ENCODE results near the gene MNT.
"Not testable (repeated sequence)": the region's sequence is repeated elsewhere in the genome, so short reads cannot be mapped to it uniquely, and the experiment has no call there.

MNT gene, protein sequence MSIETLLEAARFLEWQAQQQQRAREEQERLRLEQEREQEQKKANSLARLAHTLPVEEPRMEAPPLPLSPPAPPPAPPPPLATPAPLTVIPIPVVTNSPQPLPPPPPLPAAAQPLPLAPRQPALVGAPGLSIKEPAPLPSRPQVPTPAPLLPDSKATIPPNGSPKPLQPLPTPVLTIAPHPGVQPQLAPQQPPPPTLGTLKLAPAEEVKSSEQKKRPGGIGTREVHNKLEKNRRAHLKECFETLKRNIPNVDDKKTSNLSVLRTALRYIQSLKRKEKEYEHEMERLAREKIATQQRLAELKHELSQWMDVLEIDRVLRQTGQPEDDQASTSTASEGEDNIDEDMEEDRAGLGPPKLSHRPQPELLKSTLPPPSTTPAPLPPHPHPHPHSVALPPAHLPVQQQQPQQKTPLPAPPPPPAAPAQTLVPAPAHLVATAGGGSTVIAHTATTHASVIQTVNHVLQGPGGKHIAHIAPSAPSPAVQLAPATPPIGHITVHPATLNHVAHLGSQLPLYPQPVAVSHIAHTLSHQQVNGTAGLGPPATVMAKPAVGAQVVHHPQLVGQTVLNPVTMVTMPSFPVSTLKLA
- long read RNA-seq, partial matches to known transcripts: 0 of 5 reads
- long read RNA-seq, other reads (novel, unspliced or antisense): 4 of 5 reads

DNA sequence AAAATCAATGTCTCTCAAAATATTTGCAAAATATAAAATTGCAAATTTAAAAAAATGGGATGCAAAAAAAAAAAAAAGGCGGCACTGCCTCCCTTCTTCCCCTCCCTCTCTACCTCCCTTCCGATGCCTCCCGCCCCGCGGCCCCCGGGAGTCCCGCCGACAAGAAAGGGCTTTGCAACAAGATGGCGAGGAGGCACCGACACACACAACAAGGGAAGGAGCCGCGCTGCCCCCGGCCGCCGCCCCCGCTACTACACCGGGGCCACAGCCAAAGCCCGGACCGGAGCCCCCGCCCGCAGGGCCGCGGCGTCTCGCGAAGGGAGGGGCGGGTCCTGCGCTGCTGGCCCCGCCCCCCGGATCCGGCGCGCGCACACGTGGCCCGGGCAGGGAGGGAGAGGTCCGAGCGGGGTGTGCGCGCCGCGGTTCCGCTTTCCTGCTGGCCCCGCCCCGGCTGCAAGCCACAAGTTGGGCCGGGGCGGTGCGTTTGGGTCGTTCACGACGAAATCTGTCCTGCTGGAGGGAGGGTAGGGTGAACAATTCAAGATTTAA is at the start of gene MNT:
TSS of gene MNT (minus strand) at position 184 of the 549 bp plus-strand sequence. CDS start 348 bp downstream, outside the sequence.
- DNase-seq (ENCODE audit: low read depth in 1 of 2, low spot score in 1 of 2): peak; percentile 67 to 85
- Histone ChIP-seq H3K27ac (replicated peaks) (peak within 1 kb of the TSS; percentile 93), H3K27me3 (ENCODE audit: insufficient read depth, poor library complexity, severe bottlenecking) (no peaks in the 10 kb centered on the region), H3K4me3 (replicated peaks; ENCODE audit: insufficient read depth, low read length) (peak within 1 kb of the TSS; percentile 54)
- TF ChIP-seq, protein P1, sequence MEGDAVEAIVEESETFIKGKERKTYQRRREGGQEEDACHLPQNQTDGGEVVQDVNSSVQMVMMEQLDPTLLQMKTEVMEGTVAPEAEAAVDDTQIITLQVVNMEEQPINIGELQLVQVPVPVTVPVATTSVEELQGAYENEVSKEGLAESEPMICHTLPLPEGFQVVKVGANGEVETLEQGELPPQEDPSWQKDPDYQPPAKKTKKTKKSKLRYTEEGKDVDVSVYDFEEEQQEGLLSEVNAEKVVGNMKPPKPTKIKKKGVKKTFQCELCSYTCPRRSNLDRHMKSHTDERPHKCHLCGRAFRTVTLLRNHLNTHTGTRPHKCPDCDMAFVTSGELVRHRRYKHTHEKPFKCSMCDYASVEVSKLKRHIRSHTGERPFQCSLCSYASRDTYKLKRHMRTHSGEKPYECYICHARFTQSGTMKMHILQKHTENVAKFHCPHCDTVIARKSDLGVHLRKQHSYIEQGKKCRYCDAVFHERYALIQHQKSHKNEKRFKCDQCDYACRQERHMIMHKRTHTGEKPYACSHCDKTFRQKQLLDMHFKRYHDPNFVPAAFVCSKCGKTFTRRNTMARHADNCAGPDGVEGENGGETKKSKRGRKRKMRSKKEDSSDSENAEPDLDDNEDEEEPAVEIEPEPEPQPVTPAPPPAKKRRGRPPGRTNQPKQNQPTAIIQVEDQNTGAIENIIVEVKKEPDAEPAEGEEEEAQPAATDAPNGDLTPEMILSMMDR (IDR thresholded peaks at IDR 0.05; ENCODE audit: insufficient read depth, low read length): no peak
- TF ChIP-seq GABPA (IDR thresholded peaks at IDR 0.05; ENCODE audit: low read depth): no peak
- peak; percentile 57; the same call in 1 of the 2 replicates for TF ChIP-seq POLR2AphosphoS5 (IDR thresholded peaks at IDR 0.05; ENCODE audit: low read depth)
- TF ChIP-seq, protein P2, sequence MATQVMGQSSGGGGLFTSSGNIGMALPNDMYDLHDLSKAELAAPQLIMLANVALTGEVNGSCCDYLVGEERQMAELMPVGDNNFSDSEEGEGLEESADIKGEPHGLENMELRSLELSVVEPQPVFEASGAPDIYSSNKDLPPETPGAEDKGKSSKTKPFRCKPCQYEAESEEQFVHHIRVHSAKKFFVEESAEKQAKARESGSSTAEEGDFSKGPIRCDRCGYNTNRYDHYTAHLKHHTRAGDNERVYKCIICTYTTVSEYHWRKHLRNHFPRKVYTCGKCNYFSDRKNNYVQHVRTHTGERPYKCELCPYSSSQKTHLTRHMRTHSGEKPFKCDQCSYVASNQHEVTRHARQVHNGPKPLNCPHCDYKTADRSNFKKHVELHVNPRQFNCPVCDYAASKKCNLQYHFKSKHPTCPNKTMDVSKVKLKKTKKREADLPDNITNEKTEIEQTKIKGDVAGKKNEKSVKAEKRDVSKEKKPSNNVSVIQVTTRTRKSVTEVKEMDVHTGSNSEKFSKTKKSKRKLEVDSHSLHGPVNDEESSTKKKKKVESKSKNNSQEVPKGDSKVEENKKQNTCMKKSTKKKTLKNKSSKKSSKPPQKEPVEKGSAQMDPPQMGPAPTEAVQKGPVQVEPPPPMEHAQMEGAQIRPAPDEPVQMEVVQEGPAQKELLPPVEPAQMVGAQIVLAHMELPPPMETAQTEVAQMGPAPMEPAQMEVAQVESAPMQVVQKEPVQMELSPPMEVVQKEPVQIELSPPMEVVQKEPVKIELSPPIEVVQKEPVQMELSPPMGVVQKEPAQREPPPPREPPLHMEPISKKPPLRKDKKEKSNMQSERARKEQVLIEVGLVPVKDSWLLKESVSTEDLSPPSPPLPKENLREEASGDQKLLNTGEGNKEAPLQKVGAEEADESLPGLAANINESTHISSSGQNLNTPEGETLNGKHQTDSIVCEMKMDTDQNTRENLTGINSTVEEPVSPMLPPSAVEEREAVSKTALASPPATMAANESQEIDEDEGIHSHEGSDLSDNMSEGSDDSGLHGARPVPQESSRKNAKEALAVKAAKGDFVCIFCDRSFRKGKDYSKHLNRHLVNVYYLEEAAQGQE (IDR thresholded peaks at IDR 0.05; ENCODE audit: insufficient replicate concordance, low read depth): no peak
- peak; percentile 69; the same call in 1 of the 2 replicates for TF ChIP-seq SPI1 (IDR thresholded peaks at IDR 0.05; ENCODE audit: borderline replicate concordance, low read depth)

DNA sequence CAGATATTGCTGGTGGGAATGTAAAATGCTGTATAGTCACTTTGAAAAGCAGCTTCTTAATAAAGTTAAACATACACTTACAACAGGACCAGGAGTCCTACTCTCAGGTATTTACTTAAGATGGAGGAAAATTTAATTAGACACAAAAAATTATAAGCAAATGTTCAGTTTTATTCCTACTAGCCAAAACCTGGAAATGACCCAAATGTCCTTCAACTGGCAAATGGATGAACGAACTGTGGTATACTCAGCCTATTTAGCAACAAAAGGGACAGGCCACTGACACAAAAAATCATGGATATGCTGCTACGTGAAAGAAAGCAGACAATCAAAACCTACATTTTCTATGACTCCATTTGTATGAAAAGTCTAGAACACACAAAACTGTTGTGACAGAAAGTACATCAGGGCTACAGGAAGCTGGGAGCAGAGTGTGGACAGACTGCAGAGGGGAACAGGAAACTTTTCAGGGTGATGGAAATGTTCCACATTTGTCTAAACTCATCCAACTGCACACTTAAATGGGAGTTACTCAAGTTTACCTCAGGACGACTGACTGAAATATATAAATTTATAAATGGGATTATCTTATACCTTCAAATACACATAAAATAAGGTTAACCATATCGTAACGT is 49.3 kb upstream of the MNT start:
- Histone ChIP-seq H3K27ac (replicated peaks) (no peak overlapping the region), H3K27me3 (ENCODE audit: insufficient read depth, poor library complexity, severe bottlenecking) (no peaks in the 10 kb centered on the region), H3K4me3 (replicated peaks; ENCODE audit: insufficient read depth, low read length) (no peak overlapping the region)
- no peak for DNase-seq (ENCODE audit: low read depth in 1 of 2, low spot score in 1 of 2)
- TF ChIP-seq POLR2AphosphoS5 (IDR thresholded peaks at IDR 0.05; ENCODE audit: low read depth) (no peak), SPI1 (IDR thresholded peaks at IDR 0.05; ENCODE audit: borderline replicate concordance, low read depth) (no peak), GABPA (IDR thresholded peaks at IDR 0.05; ENCODE audit: low read depth) (no peak)
- TF ChIP-seq, protein P2 (IDR thresholded peaks at IDR 0.05; ENCODE audit: insufficient replicate concordance, low read depth): no peak
- TF ChIP-seq, protein P1 (IDR thresholded peaks at IDR 0.05; ENCODE audit: insufficient read depth, low read length): no peak

DNA sequence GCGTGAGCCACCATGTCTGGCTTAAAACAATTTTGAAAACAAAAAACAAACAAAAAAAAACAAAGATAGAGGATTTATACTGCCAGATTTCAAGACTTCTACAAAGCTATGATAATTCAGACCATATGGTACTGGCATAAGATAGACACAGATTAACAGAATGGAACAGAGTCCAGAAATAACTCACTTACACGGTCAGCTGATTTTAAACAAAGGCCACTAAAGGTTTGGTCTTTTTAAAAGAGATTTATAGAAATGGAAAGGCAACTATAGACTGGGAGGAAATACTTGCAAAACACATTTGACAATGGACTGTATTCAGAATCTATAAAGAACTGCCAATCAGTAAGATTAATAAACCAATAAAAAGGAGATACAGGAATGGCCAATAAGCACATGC is 48.6 kb upstream of the MNT start:
- H3K4me3 ChIP-seq (replicated peaks; ENCODE audit: insufficient read depth, low read length): no peak overlapping the region
- no peak for DNase-seq (ENCODE audit: low read depth in 1 of 2, low spot score in 1 of 2)

DNA sequence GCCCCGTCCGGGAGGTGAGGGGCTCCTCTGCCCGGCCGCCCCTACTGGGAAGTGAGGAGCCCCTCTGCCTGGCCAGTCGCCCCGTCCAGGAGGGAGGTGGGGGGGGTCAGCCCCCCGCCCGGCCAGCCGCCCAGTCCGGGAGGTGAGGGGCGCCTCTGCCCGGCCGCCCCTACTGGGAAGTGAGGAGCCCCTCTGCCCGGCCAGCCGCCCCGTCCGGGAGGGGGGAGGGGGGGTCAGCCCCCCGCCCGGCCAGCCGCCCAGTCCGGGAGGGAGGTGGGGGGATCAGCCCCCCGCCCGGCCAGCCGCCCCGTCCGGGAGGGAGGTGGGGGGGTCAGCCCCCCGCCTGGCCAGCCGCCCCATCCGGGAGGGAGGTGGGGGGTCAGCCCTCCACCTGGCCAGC is 46.6 kb upstream of the MNT start:
- not testable (repeated sequence) for H3K27me3 ChIP-seq (ENCODE audit: insufficient read depth, poor library complexity, severe bottlenecking); H3K4me3 ChIP-seq (replicated peaks; ENCODE audit: insufficient read depth, low read length); DNase-seq (ENCODE audit: low read depth in 1 of 2, low spot score in 1 of 2); H3K27ac ChIP-seq (replicated peaks)

More for the DNA sequence above, 48.6 kb upstream of the MNT start:
- TF ChIP-seq SPI1 (IDR thresholded peaks at IDR 0.05; ENCODE audit: borderline replicate concordance, low read depth): no peak
- TF ChIP-seq POLR2AphosphoS5 (IDR thresholded peaks at IDR 0.05; ENCODE audit: low read depth): no peak
- H3K27ac ChIP-seq (replicated peaks): no peak overlapping the region
- H3K27me3 ChIP-seq (ENCODE audit: insufficient read depth, poor library complexity, severe bottlenecking): no peaks in the 10 kb centered on the region
